Retinal pigment epithelial cell (primary cell): ENCODE results near the gene SRSF12.

ENCODE experiments used
- DNase-seq: peaks from one replicate; pipeline ENCODE4 v3.0.0-alpha.2; 2010; ENCODE audit warnings: low read depth
- H3K4me3 ChIP-seq: 2 replicates; pipeline ENCODE4 v1.5.1; 2011; ENCODE audit warnings: mild to moderate bottlenecking, low read length, control low read depth, moderate library complexity
- TF ChIP-seq, protein P1 (sequence below): conservative IDR thresholded peaks from 2 replicates; pipeline ENCODE4 v1.5.1; 2011; ENCODE audit warnings: low read depth, low read length, control low read depth, inconsistent platforms

Gene SRSF12

GRCh38 chr6:89059227-89059626 lies 58.6 kb downstream of the SRSF12 start:
- TF ChIP-seq, protein P1, sequence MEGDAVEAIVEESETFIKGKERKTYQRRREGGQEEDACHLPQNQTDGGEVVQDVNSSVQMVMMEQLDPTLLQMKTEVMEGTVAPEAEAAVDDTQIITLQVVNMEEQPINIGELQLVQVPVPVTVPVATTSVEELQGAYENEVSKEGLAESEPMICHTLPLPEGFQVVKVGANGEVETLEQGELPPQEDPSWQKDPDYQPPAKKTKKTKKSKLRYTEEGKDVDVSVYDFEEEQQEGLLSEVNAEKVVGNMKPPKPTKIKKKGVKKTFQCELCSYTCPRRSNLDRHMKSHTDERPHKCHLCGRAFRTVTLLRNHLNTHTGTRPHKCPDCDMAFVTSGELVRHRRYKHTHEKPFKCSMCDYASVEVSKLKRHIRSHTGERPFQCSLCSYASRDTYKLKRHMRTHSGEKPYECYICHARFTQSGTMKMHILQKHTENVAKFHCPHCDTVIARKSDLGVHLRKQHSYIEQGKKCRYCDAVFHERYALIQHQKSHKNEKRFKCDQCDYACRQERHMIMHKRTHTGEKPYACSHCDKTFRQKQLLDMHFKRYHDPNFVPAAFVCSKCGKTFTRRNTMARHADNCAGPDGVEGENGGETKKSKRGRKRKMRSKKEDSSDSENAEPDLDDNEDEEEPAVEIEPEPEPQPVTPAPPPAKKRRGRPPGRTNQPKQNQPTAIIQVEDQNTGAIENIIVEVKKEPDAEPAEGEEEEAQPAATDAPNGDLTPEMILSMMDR, result no peak
- H3K4me3 ChIP-seq, result no peak overlapping the region
- no peak for DNase-seq

DNA sequence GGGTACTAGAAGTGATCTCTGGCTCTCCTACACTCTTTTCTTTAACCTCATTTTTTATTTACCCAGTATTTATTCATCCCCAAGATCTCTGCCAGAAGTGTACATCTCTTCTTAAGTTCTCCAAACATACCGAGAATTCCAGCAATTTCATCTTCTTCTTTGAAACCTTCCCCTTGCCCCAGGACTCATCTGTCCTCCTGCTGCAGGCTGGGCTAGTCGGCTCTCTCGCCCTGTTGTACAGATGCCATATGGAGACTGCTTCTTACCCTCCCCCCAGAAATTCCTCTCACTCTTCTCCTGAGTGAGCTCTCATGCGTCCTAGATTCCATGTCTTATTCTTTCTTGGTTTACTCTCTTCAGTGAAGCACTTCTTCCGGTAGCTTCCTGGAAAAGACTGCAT lies 59.2 kb downstream of the SRSF12 start:
- H3K4me3 ChIP-seq, result no peak overlapping the region
- DNase-seq, result no peak
- TF ChIP-seq, protein P1, result no peak

DNA sequence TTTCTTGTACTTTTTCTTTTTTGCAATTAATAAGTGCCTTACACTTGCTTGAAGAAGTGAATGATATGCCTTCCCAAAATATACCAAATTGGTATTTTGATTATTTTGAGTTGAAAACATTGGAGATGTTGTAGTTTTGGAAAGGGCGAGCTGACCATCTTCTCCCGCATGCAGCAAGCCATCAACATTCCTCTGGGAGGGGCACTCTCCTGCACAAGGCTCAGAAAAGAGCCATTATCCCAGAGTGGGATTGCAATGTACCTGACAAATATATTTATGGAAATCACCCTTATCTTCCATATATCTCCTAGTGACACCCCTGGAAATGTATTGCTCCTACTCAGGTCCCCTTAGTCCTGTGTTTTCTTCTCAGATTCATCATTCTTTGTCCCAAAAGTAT lies 60.1 kb downstream of the SRSF12 start:
- no peak for DNase-seq
- TF ChIP-seq, protein P1, result no peak
- H3K4me3 ChIP-seq, result no peak overlapping the region

DNA sequence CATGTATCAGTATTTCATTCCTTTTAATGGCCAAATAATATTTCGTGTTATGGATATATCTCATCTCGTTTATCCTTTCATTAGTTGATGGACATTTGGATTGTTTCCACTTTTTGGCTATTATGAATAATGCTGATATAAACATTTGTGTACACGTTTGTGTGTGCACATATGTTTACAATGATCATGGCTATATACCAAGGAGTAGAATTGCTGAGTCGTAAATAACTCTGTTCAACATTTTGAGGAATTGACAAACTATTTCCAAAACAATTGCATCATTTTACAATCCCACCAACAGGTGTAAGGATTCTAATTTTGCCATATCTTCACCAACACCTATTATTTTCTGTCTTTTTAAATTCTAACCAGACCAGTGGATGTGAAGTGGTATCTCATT lies 63.7 kb downstream of the SRSF12 start:
- H3K4me3 ChIP-seq, result no peak overlapping the region
- TF ChIP-seq, protein P1, result no peak
- no peak for DNase-seq

DNA sequence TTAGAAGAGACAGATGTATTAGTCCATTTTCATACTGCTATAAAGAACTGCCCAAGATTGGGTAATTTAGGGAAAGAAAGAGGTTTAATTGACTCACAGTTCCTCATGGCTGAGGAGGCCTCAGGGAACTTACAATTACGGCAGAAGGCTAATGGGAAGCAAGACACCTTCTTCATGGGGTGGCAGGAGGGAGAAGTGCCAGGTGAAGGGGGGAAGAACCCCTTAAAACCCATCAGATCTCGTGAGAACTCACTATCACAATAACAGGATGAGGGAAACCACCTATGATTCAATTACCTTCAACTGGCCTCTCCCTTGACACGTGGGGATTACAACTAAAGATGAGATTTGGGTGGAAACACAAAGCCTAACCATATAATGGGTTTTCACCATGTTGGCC lies 66.2 kb downstream of the SRSF12 start:
- TF ChIP-seq, protein P1, result no peak
- DNase-seq, result no peak
- no peak overlapping the region for H3K4me3 ChIP-seq

GRCh38 chr6:89050697-89051096 lies 67.2 kb downstream of the SRSF12 start:
- no peak for DNase-seq
- TF ChIP-seq, protein P1, result no peak
- H3K4me3 ChIP-seq, result no peak overlapping the region

DNA sequence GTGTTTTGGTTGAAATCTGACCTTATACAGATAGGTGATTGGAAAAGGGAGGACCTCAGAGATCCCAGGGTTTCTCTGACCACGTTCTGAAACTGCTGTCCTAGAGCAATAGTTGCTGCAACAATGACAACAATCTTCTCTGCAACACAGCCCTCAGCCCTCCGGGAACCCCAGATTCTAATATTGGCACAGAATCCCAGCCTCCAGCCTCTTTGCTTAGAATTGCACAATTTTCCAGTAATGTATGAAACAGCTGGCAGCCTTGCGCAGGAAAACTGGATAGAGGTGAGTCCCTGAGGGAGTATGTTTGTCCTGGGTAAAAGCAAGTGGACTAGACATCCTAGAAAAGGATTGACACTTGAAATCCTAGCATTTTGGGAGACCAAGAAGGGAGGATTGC lies 67.7 kb downstream of the SRSF12 start:
- DNase-seq, result no peak
- TF ChIP-seq, protein P1, result no peak
- no peak overlapping the region for H3K4me3 ChIP-seq
